NB4 (cell line): Measurements from ENCODE around the gene PGR.
"Not testable (repeated sequence)": the region's sequence is repeated elsewhere in the genome, so short reads cannot be mapped to it uniquely, and the experiment has no call there.

Experiments
- DNase-seq: peaks from one replicate; pipeline ENCODE4 v3.0.0; 2010; ENCODE audit warnings: low read depth
- H3K4me3 ChIP-seq: one replicate; pipeline ENCODE4 v1.5.1; 2011; ENCODE audit warnings: mild to moderate bottlenecking, low read depth, low read length, moderate library complexity
- CTCF ChIP-seq: IDR thresholded peaks from one replicate; pipeline ENCODE4 v1.5.1; 2012; ENCODE audit warnings: low read depth, low read length
- MAX ChIP-seq: IDR thresholded peaks from 2 replicates; pipeline ENCODE4 v1.6.1; 2011; ENCODE audit warnings: low read depth, low read length
- MYC ChIP-seq: IDR thresholded peaks from 2 replicates; pipeline ENCODE4 v1.6.1; 2011; ENCODE audit warnings: low read depth, low read length
- POLR2A ChIP-seq: IDR thresholded peaks from 2 replicates; pipeline ENCODE4 v1.6.1; 2011; ENCODE audit warnings: mild to moderate bottlenecking; ENCODE audit not compliant: insufficient read length; ENCODE audit errors: extremely low read depth

Gene PGR

GRCh38 chr11:101014600-101015285 lies 114.9 kb downstream of the PGR start:
- no peak for DNase-seq
- TF ChIP-seq MYC (no peak), CTCF (no peak)
- no peak overlapping the region for H3K4me3 ChIP-seq

GRCh38 chr11:101013702-101014101 lies 115.9 kb downstream of the PGR start:
- not testable (repeated sequence) for DNase-seq, H3K4me3 ChIP-seq

GRCh38 chr11:101011881-101012280 lies 117.7 kb downstream of the PGR start:
- no peak for TF ChIP-seq MYC
- no peak for TF ChIP-seq CTCF
- no peak for TF ChIP-seq POLR2A
- no peak for TF ChIP-seq MAX
- no peak overlapping the region for H3K4me3 ChIP-seq
- no peak for DNase-seq

- H3K4me3 ChIP-seq: no peak overlapping the region
- DNase-seq: no peak
- TF ChIP-seq POLR2A: no peak
- TF ChIP-seq CTCF: no peak
- TF ChIP-seq MYC: no peak
Observed at GRCh38 chr11:101010899-101011298, 118.7 kb downstream of the PGR start.

GRCh38 chr11:101009690-101010055 lies 119.9 kb downstream of the PGR start:
- no peak overlapping the region for H3K4me3 ChIP-seq
- DNase-seq: no peak

GRCh38 chr11:101008961-101009689 lies 120.5 kb downstream of the PGR start:
- no peak for DNase-seq
- TF ChIP-seq MAX (no peak), CTCF (no peak), MYC (no peak), POLR2A (no peak)
- no peak overlapping the region for H3K4me3 ChIP-seq

More at GRCh38 chr11:101009690-101010055, 119.9 kb downstream of the PGR start:
- TF ChIP-seq CTCF (no peak), MAX (no peak), MYC (no peak), POLR2A (no peak)
